Retina (tissue), 1 donor: ENCODE measurements around the gene PHLDA1.
"Not testable (repeated sequence)": the region's sequence is repeated elsewhere in the genome, so short reads cannot be mapped to it uniquely, and the experiment has no call there.

Experiments
- DNase-seq: peaks from one replicate; pipeline ENCODE4 v3.0.0-alpha.2; 2016

The PHLDA1 gene

DNA sequence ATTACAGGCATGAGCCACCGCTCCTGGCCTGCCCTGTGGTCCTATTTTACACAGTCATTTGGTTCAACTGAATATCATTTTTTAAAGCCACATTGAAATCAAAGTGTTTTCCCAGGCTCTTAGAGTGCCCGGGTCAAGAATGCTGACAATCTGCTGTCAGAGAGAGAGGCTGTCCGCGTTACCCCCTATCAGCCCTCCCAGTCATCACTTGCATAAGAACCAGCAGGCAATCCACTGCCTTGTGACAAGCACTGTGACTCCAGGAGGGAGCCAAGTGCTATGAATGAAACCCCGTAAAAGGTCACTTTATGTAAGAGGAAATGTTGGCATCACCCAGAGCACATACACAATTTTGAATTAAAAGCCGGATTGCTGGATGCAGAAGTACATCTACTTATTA, 13.5 kb downstream of the PHLDA1 start:
- no peak for DNase-seq

DNA sequence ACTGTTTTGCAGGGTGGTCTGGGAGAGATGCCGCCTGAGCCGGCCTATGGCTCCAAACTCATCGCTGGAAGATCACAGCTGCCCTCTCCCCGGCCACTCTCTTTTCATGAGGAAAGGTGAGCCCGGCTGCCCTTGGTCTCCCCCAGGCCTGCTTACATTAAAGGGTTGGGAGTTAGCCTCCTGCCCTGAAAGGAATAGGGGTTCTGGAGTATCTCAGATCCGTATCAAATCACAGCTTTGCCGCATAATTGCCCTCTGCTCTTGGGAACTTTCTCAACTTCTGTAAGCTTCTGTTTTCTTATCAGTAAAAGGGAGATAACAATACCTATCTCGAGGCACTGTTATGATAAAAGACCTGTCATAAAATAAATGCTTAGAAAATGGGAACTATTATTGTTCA, 17.6 kb downstream of the PHLDA1 start:
- no peak for DNase-seq

DNA sequence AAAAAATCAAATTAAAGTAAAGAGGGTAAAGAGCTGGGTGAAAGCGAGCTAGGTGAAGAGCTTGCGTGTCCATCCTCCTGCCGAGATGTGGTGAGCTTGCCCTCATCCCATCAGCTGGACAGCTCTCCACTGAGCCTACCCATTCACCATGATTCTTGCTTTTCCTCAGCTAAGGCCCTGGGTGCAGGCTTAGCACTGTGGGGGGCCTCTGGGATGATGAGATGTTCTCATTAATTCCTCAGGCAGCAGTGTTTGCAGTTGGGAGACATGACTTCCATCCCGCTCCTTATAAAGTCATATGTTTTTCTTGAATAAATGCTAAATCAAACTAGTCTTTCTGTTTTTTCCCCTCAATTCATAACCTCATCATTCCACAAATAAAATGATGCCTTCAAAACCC, 18.0 kb downstream of the PHLDA1 start:
- DNase-seq, result no peak

DNA sequence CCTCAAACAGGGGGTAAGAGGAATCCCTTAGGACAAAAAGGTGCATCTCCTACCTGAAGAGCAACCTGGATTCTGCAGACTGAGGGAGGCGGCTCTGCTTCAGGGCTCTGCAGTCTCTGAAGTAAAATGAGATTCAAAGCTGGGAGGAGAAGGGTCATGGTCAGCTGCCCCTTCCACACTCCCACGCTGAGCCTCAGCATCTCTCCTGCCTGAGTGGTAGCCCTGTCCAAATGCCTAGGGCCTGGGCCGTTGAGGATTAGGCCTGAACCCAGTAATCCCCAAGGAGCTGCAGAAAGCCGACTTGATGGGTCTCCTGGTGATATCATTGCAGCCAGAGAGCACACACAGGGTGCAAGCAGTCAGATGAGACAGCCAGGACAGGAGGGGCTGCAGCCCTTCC, 18.9 kb downstream of the PHLDA1 start:
- no peak for DNase-seq

DNA sequence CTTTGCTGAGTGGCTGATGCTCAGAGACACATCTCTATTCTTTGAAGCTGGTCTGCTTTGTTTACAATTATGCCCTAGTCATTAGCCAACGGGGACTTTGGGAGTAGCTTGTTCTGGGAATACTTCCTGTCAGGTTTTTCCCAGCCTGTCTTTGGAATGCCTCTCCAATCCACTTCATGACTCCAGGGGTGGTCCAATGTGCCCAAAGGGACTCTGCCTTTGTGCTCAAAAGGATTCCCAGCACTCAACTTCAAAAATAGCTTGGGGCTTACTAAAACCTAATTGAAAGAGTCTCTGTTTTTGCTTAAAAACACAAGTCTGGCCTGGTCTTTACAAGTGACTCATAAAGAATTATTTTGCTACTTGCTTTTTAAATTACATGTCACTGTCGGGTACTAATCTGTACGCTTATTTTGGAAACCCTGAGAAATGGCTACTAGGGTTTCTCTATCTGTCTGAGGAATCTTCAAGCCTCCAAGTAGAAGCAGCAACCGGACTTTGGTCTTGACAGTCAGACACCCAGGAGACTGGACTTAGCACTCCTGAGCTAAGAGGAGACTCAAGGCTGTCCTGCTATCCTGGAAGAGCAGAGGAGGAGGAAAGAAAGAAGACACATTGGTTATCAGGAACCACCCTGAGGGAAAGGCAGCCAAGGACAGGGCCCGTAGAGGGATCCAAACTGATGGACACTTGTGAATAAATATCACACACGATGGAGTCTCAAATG, 20.7 kb downstream of the PHLDA1 start:
- DNase-seq, result no peak

DNA sequence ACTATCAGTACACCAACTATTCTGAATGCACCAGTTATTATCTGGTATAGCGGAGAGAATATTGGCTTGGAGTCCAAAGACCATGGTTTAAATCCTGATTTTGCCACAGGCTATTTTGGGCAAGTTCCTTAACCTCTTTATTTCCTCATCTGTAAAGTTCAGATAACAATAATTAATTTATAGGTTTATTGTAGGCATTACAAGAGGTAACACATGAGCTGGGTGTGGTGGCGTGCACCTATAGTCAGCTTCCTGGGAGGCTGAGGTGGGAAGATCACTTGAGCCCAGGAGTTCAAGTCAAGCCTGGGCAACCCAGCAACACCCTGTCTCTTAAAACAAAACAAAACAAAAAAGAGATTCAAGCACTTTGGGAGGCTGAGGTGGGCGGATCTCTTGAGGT, 23.1 kb downstream of the PHLDA1 start:
- no peak for DNase-seq

DNA sequence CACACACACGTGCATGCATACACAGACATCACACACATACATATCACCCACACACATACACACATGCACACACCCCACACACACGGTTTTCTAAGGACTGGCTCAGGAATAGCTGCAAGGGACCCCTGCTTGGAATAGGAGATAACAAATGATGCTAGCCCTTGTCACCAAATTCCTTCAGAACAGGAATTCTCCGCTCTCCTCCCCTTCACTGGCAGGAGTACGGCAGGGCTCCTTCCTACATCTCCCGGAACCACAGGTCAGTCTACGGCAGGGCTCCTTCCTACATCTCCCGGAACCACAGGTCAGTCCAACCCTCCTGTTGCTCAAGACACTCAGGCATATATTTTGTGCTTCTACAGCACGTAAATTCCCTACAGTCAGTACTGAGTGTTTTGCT, 23.9 kb downstream of the PHLDA1 start:
- DNase-seq, result no peak

DNA sequence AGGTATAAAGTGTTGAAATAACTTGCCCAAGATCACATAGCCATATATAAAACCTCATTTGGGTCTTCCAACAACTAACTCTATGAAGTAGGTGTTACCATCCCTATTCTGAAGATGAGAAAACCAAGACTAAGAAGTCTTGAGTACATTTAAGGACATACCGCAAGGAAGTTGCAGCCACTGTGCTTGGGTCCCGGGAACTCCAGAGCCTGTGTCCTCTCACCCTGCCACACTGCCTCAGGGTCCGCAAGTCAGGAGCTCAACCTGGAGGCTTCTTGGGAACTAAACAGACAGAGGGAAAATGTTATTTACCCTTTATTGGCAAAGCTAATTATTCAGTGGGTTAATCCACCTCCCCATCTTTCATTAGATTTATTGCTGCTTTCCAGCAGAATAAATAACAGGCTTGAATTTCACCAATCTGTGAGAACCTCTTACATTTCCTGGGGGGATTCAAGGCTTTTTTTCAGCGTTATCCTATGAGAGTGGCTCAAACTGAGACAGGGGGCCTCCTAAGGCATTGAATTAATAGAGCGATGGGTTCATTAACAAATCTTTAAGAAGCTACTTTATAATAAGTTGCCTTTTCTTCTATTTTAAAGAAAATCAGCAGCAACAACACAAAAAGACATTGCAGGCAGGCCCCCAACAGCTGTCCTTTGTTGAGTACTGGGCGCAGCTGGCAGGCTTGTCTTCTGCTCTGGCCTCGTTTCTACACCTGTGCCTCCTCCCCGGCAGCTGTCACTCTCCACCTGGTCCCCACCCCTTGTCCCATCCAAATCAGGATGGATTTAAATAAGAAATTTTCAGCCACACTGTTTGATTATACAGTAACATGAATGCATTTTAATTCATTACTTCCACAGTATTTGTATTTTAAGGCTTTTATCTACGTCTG, 25.3 kb downstream of the PHLDA1 start:
- no peak for DNase-seq

DNA sequence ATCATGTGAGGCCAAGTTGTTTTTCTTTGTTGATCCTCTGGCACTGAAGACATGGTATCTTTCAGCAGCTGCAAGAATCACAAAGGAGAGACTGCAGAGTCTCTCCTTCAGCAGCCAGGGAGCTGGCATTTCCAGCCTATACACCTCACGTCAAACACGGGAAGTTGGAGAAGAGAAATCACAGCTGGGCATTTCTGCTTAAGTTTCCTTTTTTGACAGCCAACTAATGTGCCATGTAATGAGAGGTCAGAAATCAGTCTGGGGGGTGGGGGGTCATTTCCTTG, 28.3 kb downstream of the PHLDA1 start:
- no peak for DNase-seq

DNA sequence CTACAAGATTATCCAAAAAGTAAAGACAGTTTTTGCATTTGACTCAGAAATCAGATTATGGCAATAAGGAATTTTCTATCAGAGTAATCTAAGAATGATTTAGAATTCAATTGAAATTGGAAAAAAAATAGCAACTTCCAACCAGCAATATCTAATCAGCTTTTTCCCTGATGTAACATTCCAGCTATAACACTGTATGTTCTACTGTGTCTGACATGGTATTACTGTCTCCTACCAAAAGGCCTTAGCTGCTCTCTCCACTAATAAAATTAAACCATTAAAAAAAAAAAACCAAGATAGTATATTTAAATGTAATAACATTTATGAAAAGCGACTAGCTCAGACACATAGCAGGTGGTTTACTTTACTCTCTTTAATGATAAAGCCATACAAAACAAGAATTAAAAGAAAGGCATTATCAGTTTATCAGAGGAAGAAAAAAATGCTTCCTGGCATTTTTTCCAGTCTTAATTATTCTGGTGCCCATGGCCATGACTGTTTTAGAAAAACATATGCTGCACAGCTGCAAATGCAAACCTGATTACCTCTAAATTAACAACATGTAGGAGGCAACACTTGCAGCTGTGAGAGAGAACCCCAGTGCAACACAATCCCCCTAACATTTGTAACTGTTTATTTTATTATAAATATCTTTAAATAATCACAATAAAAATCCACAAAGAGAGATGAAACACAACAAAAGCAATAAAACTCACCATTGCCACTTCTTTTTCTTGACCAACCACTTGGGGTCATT, 28.8 kb downstream of the PHLDA1 start:
- DNase-seq, result no peak

DNA sequence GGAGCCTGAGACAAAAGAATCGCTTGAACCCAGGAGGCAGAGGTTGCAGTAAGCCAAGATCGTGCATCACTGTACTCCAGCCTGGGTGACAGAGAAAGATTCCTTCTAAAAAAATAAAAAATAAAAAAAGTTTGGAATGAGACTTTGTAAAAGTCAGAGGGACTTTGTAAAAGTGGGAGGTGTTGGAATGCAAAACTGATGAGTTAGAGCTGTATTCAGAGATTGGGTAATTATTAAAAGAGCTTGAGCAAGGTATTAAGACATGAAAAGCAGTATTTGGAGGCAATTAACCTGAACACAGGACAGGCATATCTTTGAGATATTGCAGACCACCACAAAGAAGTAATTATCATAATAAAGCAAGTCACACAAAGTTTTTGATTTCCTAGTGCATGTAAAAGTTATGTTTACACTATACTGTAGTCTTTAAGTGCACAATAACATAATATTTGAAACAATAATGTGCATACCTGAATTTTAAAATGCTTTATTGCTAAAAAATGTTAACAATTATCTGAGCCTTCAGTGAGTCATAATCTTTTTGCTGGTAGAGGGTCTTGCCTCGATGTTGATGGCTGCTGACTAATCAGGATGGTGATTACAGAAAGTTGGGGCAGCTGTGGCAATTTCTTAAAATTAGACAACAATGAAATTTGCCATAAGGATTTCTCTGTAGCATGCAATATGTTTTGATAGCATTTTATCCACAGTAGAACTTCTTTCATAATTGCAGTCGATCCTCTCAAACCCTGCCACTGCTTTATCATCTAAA, 33.1 kb downstream of the PHLDA1 start:
- DNase-seq, result no peak

DNA sequence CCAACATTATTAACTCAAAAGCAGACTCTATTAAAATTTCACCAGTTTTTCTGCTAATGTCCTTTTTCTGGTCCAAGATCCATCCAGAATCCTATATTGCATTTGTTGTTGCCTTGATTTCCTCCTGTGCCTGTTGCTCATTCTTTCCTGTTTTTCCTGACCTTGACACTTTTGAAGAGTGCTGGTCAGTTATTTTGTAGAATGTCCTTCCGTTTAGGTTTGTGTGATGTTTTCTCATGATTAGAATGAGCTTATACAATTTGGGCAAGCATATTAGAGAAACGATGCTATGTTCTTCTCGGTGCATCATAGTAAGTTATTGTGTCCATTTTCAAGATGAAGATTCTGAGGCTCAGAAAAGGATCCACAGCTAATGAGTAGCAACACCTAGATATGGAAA, 33.9 kb downstream of the PHLDA1 start:
- DNase-seq, result no peak

DNA sequence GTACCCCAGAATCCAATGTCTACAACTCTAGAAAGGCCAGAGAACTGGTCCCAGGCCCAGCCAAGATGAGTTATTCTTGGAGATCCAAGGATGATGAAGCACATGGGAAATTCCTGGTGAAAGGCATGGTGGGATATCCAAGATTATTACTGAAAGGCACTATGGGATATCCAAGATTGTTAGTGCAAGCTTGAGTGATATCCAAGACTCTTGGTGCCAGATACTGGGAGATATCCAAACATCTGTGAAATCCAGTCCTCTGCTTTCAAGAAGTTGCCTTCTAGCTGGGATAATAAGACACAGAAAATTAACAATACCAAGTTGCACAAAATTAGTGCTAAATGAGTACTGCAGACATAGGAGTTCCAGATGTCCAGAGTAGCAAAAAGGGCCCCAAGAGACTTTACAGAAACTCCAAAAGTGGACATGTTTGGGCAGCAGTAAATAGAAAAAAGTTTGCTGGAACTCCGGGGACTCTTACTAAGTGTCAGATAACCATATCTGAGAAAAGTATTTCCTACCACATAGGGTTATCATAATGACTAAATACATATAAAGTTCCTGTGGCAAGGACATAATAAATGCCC, 34.6 kb downstream of the PHLDA1 start:
- DNase-seq, result no peak

DNA sequence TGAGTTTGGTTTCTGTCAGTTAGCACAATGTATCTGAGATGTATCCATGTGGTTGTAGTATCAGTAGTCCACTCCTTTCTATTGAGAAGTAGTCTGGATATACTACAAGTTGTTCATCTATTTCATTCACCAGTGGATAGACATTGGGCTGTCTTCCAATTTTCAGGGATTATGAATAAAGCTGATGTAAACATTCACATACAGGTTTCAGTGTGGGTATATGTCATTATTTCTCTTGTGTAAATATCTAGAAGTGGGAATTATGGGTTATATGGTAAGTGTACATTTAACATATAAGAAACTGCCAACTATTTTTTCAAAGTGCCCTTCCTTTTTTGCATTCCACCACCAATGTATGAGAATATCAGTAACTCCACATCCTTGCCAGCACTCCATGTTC, 35.9 kb downstream of the PHLDA1 start:
- no peak for DNase-seq

DNA sequence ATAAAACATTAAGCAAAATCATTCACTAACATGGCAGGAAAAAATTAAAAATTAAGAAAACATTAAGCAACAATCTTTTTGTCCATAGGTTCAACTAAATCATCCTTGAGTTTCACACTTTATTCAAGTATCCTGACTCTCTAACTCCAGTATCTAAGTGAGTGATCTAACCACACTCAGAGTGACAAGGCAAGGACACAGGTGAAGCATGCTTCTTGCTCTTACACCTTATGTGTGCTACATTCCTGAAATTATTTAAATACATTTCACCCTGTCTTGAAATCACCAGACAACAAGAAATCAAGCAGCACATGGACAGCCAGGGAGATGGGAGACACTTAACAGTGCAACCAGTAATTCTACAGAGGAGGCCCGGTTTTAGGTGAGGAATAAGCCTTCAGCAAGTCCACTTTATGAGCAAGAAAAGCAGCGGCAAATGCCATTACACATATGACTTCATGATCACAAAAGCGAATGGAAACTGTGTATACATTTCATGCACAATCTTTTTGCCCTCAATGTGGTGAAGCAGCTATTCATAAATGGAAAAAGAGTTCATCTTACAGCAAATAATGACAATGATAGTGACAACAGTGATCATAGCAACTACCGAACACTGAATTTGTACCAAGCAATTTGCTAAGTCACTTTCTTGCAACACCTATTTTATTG, 37.4 kb downstream of the PHLDA1 start:
- no peak for DNase-seq

DNA sequence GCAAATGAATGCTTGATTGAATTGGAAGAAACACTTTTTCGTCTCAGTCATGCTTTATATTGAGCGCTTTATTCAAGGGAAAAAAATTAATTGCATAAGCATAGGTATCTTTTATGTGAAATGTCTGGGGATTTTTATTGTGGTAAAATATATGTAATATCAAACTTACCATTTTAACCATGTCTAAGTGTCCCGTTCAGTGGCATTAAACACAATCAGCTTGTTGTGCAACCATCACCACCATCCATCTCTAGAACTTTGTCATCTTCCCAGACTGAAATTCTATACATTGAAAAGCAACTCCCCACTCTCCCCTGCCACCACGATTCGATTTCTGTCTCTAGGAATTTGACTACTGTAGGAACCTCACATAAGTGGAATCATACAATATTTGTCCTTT, 39.8 kb downstream of the PHLDA1 start:
- DNase-seq, result no peak

DNA sequence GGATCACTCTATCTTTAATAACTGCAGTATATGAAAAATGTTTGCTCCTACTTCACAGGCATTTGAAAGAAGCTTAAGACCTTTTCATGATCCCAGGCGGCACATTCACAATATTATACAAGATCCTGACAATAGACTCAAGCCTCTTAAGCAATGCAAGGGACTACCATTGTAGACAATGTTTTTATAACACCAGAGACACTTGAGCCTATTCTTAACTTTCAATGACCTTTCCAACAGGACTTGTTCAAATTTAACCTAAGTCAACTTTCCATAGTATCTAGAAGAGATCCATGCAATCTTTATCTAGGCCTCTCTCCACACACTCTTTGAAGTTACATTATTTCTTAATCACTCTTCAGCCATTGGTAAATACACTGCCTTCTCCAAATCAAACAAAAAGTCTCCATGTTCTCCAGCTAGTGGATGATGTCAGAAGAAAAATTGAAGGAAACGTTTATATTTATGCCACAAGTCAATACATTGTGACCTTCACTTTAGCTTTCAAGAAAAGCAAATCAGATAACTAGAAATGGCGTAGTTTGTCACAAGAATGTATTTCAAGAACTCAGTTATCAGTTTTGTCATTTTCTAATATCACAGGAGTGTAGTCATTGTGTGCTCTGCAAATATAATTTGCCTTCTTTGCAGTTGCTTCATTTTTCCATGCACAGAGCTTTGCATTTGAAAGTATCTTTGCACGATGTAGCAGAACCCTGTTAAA, 41.2 kb downstream of the PHLDA1 start:
- DNase-seq, result no peak

DNA sequence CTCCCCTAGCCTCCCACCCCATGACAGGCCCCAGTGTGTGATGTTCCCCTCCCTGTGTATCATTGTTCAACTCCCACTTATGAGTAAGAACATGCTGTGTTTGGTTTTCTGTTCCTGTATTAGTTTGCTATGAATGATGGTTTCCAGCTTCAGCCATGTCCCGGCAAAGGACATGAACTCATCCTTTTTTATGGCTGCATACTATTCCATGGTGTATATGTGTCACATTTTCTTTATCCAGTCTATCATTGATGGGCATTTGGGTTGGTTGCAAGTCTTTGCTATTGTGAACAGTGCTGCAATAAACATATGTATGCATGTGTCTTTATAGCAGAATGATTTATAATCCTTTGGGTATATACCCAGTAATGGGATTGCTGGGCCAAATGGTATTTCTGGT, 43.9 kb downstream of the PHLDA1 start:
- DNase-seq, result not testable (repeated sequence)

DNA sequence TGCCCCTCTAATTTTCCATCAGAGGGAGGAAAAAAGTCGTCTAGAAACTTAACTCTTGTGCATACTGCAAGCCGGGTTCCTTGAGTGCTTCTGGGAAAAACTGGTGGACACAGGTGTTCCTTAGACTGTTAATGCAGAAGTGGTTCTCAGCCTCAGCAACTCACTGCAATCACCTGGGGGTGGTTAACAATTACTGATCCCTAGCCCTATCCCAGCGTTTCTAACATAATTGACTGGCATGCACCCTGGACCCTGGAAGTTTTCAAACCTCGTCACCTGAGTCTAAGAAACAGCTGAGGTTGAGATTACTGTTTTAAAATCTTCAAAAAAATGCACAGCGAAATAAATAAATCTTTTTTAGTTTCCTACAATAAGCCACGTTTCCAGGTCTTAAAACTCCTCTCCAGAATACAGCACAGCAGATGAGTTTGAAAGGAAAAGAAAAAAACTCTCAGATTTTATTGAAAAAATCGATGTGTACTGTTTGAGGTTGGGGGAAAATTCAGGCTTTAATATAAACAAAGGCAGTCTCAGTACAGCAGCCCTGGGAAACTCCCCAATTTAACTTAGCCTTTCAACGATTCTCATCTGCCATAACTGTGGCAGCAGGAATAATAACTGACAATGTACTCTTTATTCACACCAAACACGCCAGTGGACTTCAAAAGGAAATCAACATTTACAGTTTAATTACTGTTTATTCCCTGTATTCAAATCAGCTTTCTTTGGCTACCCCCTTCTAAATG, 45.4 kb downstream of the PHLDA1 start:
- DNase-seq, result no peak

DNA sequence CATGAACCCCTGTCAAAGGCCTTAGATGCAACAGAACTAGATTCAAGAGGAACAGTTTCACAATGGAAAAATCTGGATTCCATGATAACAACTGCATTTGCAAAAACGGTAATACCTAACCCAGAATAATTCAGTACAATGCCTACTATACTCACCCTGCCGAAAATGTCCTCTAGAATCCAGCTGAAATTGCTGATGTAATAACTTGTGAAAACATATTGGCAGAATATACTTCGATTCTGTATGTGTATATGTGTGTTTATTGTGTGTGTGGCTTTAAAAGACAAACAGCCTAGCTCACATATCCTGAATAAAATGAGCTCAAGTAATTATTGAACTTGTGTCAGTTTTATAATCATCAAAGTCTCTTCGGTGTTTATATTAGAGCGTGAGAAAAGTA, 46.0 kb downstream of the PHLDA1 start:
- DNase-seq, result no peak
